ENCODE results near the gene MLLT10. TPM values are rescaled to one million over a fixed set of nuclear protein-coding genes. Genes with fewer than 3 reads are reported as not detected.

Gene MLLT10
- total and polyA plus RNA-seq, 9 of the 15 experiments (the other 6 are each of a cell fraction or from before 2014, with no cell fraction given) = 18.8 to 81.4 (median 64.2) TPM

GRCh38 chr10:21722209-21722608 lies 188.2 kb downstream of the MLLT10 start (continued):
- TF ChIP-seq MLLT1 (IDR thresholded peaks at IDR 0.05) (no peak), POLR2AphosphoS5 (IDR thresholded peaks at IDR 0.05; ENCODE audit: control insufficient read depth, insufficient read depth, low read depth, low read length) (no peak), ZNF316 (IDR thresholded peaks at IDR 0.05) (0 out of 2 replicates have a peak, but pooled peaks have one; percentile 54)

- no peak overlapping the region for H2AFZ ChIP-seq (ENCODE audit: low read depth, low read length)
- TF ChIP-seq KDM4B (IDR thresholded peaks at IDR 0.05; ENCODE audit: borderline replicate concordance in 2 of 2, low read depth in 1 of 2) (no peak), ARID3B (CRISPR knock-in tag; IDR thresholded peaks at IDR 0.05; ENCODE audit: borderline replicate concordance) (no peak), MAFG (tag; conservative IDR thresholded peaks at IDR 0.05) (0 out of 2 replicates have a peak, but pooled peaks have one; percentile 33), ZNF41 (CRISPR knock-in tag; conservative IDR thresholded peaks at IDR 0.05) (no peak), PRDM10 (IDR thresholded peaks at IDR 0.05; ENCODE audit: partially characterized antibody) (peak; percentile 75), KAT8 (IDR thresholded peaks at IDR 0.05; ENCODE audit: low read depth) (no peak), KHSRP (IDR thresholded peaks at IDR 0.05) (no peak), BCL6 (CRISPR knock-in tag; IDR thresholded peaks at IDR 0.05) (no peak), ZNF146 (CRISPR knock-in tag; IDR thresholded peaks at IDR 0.05; ENCODE audit: unreplicated experiment) (no peak), PHB2 (IDR thresholded peaks at IDR 0.05; ENCODE audit: low read depth) (no peak), BDP1 (IDR thresholded peaks at IDR 0.05; ENCODE audit: insufficient read depth, insufficient read length) (no peak), KDM5B (IDR thresholded peaks at IDR 0.05; ENCODE audit: insufficient replicate concordance, low read depth, low read length) (no peak)
Measured at GRCh38 chr10:21724020-21724589, 190.1 kb downstream of the MLLT10 start.

More at GRCh38 chr10:21724020-21724589, 190.1 kb downstream of the MLLT10 start:
- POLR2A ChIA-PET = interaction anchor here (1.0 to 1.5 kb wide), 7 partner anchors 9 to 234 kb away, joined by 3 to 5 read pairs (median 3); no protein-coding TSS in a partner anchor
- in situ Hi-C loops (cut with MboI) (no loop called here), intact Hi-C loops (cut with micrococcal nuclease) (loop anchor here (10.0 kb wide), 1 partner anchor 99 kb away; no protein-coding TSS in a partner anchor)
- Histone ChIP-seq H3K27ac (ENCODE audit: extremely low read depth, low read depth, low read length) (peak overlapping the region; percentile 52; the same call in 2 of the 3 replicates), H3K4me3 (no peak overlapping the region), H3K9ac (ENCODE audit: insufficient read depth in 1 of 2, low read depth in 2 of 2, low read length in 2 of 2) (no peak overlapping the region), H3K4me1 (replicated peaks in 1 of 2; ENCODE audit: control insufficient read depth in 2 of 2, insufficient read depth in 2 of 2, low read length in 2 of 2) (peaks cover 0 to 20% of the 10 kb centered on the region in 2 experiments; a peak in 3 of 5 replicates), H3K36me3 (ENCODE audit: control insufficient read depth, insufficient read depth, low read length) (peaks cover 52% of the 10 kb centered on the region), H3K79me2 (ENCODE audit: control insufficient read depth, insufficient read depth, low read length) (peaks cover 7% of the 10 kb centered on the region; the same call in 1 of the 3 replicates), H3K9me3 (replicated peaks; ENCODE audit: control insufficient read depth, insufficient read depth, low read depth, low read length) (no peaks in the 10 kb centered on the region), H3K4me2 (ENCODE audit: insufficient read depth, low read length) (no peak overlapping the region), H4K20me1 (replicated peaks; ENCODE audit: control insufficient read depth, insufficient read depth, low read length) (0 out of 2 replicates have a peak, but pooled peaks cover 5% of the 10 kb centered on the region), H3K9me1 (ENCODE audit: control insufficient read depth, insufficient read depth, low read length) (no peaks in the 10 kb centered on the region), H3K27me3 (ENCODE audit: control insufficient read depth in 2 of 2, insufficient read depth in 2 of 2, low read length in 2 of 2) (no peaks in the 10 kb centered on the region)
- DNase-seq (ENCODE audit: extremely low read depth in 1 of 4, low spot score in 3 of 4) = peak in 1 of 4 experiments; percentile 26
- no TSS peak for BruUV-seq (replicated peaks)
- CTCF ChIA-PET (ENCODE audit: low intra/inter-chr PET ratio) = no interaction called here
- peak; percentile 64 for FAIRE-seq
- ATAC-seq = peak; percentile 75
- WGBS (ENCODE audit: insufficient coverage, low coverage, missing lambda C conversion rate) = 35% methylated on average over 7 of the region's 7 CpGs
